GM18861 (cell line): Measurements from ENCODE around the gene EEF1G.
"Not testable (repeated sequence)": the region's sequence is repeated elsewhere in the genome, so short reads cannot be mapped to it uniquely, and the experiment has no call there.

Source experiments
- ATAC-seq: cut with Tn5 transposase; IDR thresholded peaks from one replicate; pipeline ENCODE4 v1.9.1; 2021; ENCODE audit not compliant: unreplicated experiment

The EEF1G gene, protein sequence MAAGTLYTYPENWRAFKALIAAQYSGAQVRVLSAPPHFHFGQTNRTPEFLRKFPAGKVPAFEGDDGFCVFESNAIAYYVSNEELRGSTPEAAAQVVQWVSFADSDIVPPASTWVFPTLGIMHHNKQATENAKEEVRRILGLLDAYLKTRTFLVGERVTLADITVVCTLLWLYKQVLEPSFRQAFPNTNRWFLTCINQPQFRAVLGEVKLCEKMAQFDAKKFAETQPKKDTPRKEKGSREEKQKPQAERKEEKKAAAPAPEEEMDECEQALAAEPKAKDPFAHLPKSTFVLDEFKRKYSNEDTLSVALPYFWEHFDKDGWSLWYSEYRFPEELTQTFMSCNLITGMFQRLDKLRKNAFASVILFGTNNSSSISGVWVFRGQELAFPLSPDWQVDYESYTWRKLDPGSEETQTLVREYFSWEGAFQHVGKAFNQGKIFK

DNA sequence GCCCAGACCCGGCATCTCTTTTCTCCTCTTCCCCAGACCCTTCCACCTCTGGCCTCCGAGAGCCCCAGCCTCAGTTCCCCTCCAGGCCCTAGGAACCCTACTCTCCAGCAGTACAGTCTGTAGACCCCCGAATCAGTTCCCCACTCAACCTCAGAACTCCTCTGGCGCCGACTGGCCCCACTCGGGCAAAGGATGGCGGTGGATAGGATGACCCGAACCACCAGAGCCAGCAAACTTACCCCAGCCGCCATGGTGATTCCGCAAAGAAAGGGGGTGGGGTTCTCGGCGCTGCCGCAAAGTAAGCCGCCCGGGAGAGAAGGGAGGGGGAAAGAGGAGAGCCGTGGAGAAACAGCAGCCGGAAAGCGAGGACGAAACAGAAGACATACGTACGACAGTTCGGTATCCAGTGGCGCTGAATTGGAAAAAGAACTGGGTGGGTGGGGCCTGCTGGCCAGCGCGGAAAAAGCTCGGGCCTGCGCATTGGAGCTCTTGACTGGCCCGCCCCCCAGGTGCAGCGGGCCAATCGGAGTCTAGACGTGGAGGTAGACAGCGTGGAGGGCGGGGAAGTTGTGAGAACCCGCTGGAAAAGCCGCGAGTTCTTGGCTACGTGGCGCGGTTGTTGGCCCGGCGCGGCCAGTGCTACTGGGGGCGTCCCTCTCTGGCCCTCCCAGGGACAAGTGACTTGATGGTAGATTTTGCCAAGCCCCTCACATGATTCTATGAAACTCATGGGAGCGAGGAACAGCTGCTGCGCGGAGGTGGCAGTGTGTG lies at the start of gene EEF1G:
Gene EEF1G (minus strand): TSS at position 300 of the 771 bp plus-strand sequence. CDS start 49 bp downstream, at position 251.
- ATAC-seq = peak; percentile 85

DNA sequence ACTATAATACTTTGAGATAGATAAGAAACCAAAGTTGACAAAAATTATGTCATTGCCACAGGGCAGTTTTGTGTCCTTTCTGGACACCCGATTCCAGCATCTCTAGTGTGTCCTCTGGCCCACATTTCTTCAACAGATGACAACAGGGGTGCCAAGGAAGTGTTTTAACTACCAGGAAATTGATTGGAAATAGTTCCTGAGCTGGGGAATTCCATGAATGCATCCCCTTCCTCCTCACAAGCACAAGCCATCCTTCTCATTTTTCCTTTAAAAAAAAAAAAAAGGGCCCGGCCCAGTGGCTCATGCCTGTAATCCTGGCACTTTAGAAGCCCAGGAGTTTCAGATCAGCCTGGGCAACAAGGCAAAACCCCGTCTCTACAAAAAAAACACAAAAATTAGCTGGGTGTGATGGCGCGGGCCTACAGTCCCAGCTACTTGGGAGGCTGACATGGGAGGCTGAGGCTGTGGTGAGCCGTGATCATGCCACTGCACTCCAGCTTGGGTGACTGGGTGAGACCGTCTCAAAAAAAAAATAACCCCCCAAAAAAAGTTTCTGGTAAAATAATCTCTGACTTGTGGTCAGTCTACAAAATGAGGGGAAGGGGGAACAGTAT lies 48.9 kb upstream of the EEF1G start:
- ATAC-seq = no peak

DNA sequence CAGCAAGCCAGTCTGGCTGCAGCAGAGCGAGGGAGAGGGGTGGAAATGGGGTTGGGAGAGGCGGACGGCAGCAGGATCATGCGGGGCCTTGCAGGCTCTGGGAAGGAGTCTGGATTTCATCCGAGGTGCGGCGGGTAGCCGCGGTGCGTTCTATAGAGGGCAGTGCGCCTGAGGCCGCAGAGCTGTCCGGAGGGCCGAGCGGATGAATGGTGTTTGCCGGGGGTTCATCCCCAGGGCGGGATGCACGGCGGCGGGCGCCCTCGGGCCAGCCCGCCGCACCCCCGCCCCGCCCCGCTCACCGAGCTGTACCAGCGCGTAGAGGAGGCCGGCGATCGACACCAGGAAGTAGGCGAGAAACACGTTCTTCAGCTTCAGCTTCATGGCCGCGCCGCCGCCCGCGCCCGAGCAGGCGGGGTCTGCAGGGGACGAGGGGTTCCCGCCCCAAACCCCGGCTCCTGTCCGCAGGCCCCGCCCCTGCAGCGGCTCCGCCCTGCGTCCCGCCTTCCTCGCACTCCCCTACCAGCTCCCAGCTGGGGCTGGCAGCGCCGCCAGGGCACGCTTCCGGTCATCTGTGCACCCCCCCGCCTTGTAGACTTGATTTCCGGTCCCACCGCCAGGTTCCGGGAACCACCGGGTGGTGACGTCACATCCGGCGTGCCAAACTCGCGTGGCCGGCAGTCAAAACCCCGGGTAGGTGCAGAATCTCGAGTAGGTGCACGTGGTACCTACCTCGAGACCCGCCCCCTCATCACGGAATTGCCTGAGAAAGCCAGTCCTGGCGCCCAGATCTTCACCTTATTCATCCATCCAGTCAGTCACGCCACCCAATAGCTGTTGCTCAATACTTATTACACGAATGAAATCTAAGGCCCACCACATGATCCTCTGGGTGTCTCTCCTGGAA lies 48.1 kb upstream of the EEF1G start, which contains the start of gene B3GAT3:
Gene B3GAT3 (minus strand): TSS at position 420 of the 904 bp plus-strand sequence. CDS start 39 bp downstream, at position 381.
- ATAC-seq = peak; percentile 91

DNA sequence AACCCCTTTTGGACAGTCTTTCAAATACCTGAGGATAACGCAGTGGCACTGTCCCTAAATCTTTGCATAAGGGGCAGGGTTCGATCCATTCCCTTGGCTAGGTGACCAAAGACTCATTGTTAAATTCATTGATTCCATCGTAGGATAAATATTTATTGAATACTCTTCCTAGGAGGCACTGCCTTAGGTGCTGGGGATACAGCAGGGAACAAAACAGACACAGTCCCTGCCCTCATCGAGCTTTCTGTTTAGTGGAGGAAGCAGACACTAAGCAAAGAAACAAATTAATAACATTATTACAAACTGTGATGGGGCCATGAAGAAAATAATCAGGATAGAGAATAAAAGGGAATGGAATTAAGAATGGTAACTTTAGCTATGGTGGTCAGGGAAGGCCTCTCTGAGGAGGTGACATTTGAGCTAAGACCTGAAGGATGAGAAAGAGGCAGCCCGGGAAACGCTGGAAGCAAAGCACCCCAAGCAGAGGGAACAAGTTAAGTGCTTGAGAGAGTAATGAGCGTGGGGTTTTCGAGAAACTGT lies 47.4 kb upstream of the EEF1G start:
- no peak for ATAC-seq

DNA sequence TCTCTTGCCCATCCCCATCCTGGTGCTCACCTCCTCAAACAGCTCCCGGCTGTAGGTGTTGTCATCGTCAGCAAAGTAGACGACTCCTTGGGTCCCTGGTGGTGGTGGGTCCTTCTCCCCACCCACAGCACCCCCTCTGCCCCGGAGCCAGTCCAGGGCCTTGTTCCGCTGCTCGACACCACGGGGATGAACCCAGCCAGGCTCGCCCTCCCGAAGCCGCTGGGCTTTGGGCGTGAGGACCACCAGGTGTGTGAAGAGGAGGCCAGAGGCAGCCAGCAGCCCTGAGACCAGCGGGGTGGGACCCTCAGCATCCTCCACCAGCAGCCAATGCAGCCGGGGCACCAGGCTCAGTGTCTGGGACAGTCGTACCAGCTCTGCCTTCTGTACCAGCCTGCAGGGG lies 43.3 kb upstream of the EEF1G start:
- not testable (repeated sequence) for ATAC-seq

DNA sequence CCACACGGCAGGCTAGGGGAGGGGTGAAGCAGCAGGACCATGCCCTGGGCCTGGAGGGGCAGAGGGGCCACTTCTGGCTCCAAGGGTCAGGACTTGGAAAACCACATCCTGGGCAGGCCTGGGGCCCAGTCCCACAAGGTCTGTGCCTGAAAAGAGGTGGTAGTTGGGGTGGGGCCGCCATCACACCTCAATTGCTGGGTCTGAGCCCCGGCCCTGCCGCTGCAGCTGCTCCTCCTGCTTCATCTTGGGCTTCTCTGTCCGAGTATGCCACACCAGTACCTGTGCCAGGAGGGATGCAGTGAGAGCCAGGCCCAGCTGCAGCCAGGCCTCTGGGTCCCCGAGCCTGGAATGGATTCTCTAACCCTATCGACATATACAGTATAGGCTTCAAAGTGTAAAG lies 41.8 kb upstream of the EEF1G start:
- ATAC-seq = no peak

DNA sequence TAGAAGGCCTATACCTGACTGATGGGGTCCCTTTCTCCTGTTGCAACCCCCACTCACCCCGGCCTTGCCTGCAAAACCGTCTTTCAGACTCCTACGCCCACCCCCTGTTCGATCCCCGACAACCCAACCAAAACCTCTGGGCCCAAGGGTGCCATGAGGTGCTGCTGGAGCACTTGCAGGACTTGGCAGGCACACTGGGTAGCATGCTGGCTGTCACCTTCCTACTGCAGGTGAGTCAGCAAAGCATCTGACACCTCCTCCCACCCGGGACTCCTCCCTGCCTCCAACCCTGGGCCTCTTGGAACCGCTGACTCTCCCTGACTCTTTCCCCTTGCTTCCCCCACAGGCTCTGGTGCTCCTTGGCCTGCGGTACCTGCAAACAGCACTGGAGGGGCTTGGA lies 40.6 kb upstream of the EEF1G start:
- ATAC-seq = no peak

DNA sequence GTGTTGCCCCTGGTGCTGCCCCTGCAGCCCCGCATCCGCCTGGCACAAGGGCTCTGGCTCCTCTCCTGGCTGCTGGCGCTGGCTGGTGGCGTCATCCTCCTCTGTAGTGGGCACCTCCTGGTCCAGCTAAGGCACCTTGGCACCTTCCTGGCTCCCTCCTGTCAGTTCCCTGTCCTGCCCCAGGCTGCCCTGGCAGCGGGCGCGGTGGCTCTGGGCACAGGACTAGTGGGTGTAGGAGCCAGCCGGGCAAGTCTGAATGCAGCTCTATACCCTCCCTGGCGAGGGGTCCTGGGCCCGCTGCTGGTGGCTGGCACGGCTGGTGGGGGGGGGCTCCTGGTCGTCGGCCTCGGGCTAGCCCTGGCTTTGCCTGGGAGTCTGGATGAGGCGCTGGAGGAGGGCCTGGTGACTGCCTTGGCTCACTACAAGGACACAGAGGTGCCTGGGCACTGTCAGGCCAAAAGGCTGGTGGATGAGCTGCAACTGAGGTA lies 39.6 kb upstream of the EEF1G start:
- ATAC-seq = no peak

DNA sequence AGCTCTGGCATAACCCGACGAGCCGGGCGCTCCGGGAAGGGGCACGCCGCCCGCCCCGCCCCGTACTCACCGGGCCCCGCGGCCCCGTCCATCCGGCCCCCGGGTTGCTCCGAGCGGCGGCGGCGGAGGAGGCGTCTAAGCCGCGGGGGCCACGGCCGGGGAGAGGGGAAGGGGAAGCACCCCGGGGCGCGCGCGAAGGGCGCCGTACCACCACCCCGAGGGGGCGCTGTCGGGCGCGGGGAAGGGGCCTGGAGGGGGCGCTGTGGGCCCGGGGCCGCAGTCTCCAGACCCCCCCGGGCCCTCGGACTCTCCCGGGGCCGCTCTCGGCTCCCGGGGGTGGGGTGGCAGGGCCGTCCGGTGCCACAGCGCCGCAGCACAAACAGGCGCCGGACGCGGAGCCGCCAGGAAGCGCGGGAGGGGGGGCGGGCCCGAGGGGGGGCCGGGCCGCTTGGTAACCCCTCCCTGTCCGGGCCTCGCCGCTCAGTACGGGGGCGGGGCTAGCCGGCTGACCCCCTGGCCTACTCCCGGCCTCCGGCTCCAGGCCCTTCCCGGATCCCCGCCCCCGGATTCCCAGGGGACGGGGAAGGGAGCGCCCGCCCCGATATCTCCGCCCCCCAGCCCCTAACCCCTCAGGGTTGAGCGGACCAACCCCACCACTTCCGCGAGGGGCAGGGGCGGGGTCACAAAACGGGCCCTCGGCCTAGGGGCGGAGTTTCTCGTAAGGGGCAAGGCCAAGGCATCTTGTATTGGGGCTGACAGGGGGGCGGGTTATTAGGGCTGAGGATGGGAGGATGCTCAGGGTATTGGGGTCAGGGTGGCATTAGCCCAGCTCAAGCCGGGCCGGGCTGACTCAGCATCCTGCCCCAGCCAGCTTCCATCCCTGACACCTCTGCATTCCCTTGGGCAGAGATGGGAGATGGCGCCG lies 38.9 kb upstream of the EEF1G start, which contains the start of the genes EML3 and ROM1:
Gene EML3 (minus strand): TSS at position 410 of the 925 bp plus-strand sequence. CDS start 318 bp downstream, at position 92.
Gene ROM1 (plus strand): TSS at position 892 of the 925 bp plus-strand sequence. CDS start 25 bp downstream, at position 917.
- ATAC-seq = peak; percentile 42

DNA sequence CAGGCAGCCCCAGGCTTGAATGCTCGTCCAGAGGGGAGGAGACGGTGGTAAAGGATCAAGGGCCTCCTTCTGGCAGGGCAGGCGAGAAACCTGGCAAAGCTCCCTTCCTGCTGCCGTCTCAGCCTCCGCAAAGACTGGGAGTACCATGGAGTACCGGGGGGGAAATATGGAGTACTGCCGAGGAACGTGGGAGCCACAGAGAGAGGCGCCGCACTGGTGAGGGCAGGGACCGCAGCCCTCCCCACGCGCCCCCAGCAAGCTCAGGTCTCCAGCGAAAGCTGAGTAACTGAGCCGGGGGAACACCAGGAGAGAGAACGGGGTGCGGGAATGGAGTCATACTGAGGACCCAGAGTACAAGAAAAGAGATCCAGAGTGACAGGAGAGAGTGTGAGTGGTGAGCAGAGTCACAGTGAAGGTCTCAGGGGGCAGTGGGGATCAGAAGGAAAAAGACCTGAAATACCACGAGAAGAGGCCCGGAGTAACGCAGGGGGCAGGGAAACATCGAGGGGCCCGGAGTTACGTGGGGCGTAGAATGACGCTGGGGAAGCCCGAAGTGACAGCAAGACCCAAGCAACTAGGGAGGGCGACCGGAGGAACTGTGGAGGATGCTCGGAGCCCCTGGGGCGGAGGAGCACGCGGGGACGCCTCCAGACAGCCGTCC lies 38.1 kb upstream of the EEF1G start:
- no peak for ATAC-seq

DNA sequence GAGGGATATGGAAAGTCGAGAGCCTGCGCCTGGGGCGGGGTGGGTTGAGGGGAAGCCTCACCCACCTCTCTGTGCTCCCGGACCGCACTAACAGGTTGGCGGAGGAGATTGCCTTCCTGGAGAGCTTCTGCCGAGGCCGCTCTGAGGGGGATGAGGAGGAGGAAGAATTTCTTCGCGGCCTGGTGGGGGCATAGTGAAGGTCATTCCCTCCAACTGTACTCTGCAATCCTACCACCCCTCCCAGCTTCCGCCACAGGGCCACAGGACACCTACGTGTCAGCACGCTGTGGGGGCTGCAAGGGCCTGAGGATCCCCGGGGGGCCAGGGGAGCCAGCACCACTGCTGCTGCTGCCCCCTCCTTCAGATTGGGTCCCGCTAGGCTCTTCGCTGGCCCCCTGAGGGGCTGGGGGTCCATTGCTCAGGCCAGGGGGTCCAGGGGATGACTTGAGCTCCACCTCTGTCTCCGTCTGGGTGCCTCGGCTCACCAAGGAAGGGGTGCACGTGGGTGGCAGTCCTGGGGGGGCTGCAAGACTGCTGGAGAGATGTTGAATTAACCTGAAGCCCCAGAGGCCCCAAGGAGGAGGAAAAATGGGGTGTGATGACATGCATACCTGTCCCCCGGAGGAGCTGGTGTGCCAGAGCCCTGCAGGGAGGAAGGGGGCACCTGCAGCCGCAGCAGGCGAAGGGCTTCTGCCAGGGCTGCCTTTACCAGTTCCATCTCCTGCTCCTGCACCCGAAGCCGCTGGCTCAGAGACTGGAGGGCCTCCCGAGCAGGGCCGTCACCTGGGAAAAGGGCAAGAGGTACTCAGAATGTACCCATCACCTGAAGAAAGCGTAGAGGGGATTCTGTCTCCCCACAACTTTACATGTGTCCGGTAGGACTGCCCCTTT lies 37.4 kb upstream of the EEF1G start:
- ATAC-seq = no peak

DNA sequence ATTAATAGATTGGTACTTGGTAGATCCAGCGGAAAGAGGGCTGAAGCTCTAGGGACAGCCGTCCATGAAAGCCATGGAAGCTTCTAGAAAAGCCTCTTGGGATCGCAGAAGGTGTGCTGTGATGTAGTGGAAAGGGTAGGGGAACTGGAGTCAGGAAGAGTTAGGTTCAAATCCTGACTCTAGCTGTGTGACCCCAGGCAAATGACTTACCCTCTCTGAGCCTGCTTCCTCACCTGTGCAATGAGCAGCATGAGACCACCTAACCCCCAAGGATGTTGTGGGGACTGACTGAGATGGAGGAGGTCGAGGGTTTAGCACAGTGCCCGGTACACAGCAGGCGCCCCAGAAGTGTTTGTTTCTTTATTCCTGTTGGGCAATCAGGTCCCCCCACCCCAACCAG lies 36.7 kb upstream of the EEF1G start:
- no peak for ATAC-seq

DNA sequence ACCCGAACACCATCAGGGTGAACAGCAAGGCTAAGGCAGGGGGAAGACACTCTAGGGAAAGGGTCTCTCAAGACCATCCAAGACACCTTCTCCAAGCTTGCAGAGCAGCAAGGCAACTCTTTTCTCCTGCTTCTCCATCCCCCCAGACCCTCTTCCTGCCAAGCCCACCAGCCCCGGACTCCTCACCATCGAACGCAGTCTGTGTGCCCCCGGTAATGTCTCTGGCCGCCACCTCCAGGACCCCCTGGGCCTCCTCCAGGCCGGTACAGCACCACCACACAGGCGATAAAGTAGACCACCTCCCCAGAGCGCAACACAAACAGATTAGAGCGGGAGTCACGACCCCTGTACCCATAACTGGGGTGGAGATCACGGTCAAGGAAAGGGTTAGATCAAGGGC lies 35.1 kb upstream of the EEF1G start:
- ATAC-seq = no peak

DNA sequence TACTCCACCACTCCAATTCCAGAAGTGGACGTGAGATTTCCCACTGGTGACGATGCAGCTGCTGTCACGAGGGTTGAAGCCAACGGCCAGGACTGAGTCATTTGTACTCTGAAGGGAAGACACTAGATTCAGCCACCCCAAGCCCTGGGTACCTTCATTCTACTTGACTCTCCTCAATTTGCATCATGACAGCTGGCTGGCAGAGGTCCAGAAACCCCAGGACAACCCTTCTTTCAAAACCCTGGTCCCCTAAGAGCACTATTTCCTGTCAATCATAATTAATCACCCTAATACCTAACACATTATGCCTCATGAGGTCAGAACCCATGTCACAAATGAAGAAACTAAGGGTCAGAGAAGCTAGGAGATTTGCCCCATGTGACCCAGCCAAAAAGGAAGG lies 34.0 kb upstream of the EEF1G start:
- no peak for ATAC-seq

DNA sequence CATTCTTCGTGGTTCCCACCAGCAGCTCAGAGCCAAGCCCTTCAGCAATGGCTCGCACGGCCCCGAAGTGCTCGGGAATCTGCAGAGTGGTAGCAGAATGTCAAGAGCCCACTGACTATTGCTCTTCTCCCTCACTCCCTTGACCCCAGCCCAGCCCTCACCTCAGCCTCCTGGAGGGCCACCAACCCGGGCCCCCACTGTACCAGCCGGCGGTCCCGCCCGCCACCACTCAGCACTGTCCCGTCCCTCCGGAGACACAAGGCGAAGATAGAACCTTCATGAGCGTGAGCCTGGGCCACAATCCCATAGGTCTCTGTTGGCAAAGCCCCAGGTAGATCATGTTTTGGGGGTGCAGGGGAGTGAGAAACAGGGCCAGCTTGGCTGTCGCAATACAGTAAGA lies 32.2 kb upstream of the EEF1G start:
- no peak for ATAC-seq

DNA sequence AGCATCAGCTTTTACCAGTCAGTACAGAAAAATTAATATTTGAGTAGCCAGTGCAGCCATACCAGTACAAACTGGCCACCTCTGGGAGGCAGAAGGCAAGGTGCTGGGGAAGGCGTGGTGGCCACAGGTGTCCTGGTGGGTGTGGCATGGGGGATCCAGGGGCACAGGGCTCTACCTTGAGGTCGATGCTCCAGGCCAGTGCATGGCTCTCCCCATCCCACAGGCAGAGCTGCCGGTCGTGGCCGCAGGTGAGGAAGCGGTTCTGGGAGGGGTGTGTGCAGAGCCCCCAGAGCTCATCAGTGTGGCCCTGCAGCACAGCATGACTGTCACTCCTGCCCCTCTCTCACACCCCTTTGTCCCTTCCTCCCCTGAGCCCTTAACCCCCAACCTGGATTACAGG lies 31.8 kb upstream of the EEF1G start:
- no peak for ATAC-seq

DNA sequence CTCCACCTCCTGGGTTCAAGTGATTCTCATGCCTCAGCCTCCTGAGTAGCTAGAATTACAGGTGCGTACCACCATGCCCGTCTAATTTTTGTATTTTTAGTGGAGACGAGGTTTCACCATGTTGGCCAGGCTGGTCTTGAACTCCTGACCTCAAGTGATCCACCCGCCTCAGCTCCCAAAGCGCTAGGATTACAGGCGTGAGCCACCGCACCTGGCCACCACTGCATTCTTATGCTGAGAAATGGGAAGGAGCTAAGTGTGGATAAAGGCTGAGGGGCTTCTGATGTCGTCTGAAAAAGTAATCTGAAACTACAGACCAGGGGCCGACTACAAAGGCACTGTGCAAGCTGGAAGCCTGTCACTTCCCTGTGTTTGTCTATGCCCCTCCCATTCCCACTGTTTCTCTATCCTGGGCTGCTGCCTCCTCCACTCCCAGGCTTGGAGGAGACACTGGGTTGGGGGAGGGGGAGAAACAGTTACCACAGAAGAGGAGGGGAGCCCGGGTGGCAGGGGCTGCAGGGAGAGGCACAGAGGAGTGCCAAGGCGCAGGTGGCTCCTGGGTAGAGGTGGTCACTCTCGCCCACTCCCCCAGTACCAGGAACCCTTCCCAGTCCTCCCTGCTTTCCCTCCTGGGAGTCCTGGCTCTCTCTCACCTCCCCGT lies 30.9 kb upstream of the EEF1G start:
- ATAC-seq = no peak
